GM21717 (cell line): ENCODE results near the gene DHH.

Source experiments
- ATAC-seq: cut with Tn5 transposase; IDR thresholded peaks from one replicate; pipeline ENCODE4 v1.9.1; 2021; ENCODE audit warnings: mild to moderate bottlenecking, moderate library complexity; ENCODE audit not compliant: unreplicated experiment

DHH gene

DNA sequence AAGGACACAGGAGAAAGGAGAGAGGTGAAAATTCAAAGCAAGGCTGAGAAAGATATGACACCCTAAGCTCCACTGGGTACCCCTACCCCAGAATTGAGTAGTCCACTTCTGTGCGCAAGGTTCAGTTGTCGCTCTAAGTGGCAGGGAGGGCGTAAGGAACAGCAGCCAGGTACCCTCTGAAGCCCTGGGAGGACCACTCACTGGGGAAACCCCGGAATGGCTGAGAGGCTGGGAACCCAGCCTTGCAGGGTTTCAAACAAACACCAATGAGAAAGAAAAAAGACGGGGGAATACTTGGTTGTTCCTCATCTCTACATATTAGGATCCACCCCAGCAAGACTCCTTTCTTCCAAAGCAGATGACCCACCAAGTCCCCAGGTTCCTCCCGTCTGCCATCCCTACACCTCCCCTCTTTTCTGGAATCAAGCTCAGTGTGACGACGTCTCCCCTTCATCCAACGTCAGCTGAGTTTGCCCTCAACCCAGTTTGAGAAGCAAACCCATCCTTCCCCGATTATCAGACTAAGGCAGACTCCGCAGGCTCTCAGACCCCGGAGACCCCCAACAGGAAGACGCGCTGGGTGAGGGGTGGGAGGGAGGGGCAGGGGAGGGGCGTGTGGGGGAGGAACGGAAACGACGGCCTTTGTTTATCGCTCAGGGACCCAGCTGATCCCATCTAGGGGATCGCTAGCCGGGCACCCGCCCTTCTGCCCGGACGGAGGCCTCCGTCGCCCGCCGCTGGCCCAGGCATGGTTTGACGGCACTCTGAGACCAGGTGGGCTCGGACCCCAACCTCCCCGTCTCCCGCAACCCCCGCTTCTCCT lies 15.3 kb upstream of the DHH start:
- ATAC-seq = no peak

DNA sequence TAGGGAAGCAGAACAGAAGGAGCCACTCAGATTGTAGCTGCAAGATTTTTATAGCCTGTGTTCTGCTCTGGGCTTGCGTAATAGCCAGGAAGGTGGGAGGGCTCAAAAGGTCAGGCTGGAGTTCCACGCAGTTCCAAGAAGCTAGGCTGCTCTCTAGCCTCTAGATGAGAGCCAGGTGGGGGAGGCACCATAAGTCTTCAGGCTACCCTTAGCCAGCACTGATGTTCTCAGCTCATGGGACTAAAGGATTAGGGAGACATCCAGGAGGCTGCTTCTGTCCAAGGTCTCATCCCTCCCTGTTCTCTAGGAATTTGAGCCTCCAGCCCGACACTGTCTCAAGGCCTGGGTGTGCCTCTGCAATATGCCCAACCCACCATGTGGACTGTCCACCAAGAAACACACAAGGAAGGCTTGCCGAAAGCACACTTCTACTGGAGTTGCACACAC lies 14.4 kb upstream of the DHH start:
- ATAC-seq = no peak

DNA sequence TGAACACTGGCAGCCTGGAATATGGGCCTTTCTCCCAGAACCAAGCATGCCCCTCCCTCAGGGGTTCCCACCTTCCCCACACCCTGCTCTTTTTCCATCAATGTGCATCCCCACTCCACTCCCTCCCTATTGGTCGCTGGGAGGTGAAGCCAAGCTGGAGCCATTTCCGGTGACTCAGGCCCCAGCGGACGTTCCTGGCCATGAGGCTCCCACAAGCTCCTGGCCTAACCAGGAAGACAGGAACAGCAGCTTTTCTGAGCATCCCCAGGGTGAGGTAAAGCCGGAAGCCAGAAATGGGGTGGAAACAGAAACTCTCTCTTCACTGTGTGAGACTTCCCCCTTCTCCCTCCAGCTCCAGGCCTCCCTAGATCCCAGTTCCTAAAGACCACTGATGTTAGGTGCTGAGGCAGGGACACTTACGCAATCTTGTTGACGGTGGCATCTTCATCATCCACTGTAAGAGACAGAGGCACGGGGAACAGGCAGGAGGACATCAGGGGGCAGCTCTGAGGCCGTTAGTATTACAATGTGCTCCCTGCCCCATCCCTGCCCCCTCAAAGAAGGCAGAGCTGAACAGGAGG lies 11.0 kb upstream of the DHH start:
- no peak for ATAC-seq

- no peak for ATAC-seq
Observed at GRCh38 chr12:49104822-49105221, 10.2 kb upstream of the DHH start.

GRCh38 chr12:49100380-49100779 lies 5.8 kb upstream of the DHH start:
- no peak for ATAC-seq

- ATAC-seq = no peak
Observed at GRCh38 chr12:49098703-49099102, 4.1 kb upstream of the DHH start.

GRCh38 chr12:49098035-49098451 lies 3.4 kb upstream of the DHH start:
- no peak for ATAC-seq

GRCh38 chr12:49097381-49097780 lies 2.8 kb upstream of the DHH start:
- no peak for ATAC-seq

DNA sequence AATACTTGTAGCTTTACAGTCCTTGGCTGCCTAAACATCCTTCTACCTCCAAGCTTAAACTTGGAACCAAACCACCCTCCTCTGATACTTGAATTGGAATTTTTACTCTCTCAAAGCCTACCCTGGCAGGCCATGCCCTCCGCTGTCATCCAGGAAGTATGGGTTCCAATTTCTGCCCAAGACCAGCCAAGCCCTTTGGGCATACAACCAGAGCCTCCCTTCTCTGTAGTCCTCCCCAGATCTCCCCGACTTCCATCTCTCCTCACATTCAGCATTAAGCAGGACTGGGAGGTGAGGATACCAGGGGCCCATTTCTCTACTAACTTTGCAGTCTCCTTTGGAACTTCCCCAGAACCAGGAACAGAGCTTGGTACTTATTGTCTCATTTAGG lies 369 bp upstream of the DHH start:
- no peak for ATAC-seq

DNA sequence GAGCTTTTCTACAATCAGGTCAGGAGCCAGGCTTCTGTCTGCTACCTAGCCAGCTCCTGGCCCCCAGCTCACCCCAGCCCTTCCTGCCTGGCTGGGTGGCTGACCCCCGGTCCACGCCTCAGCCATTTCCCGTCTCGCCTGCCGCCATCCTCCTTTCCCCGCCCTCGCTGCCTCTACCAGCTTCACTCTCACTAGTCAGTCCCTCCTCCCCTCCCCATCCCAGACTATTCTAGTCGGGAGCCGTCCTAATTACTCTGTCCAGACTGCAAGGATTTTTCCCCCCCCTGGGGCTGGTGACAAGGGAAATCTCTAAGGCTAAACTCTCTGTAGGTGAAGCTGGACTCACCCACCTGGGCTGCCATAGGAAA lies 825 bp downstream of the DHH start:
- no peak for ATAC-seq

- no peak for ATAC-seq
Observed at GRCh38 chr12:49092816-49093406, 1.7 kb downstream of the DHH start.

- no peak for ATAC-seq
Observed at GRCh38 chr12:49092086-49092815, 2.4 kb downstream of the DHH start.

DNA sequence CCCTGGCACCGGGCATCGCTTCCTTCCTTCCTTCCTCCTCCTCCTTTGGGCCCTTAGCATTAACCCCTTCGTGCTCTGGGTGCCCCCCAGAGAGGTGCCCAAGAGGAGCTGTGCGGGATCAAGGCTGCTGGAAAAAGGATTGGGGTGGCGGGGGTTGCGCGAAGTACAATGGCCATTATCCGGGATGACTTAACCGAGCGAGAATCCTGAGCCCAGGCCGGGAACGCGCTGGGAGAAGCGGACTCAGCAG lies 2.8 kb downstream of the DHH start:
- no peak for ATAC-seq

DNA sequence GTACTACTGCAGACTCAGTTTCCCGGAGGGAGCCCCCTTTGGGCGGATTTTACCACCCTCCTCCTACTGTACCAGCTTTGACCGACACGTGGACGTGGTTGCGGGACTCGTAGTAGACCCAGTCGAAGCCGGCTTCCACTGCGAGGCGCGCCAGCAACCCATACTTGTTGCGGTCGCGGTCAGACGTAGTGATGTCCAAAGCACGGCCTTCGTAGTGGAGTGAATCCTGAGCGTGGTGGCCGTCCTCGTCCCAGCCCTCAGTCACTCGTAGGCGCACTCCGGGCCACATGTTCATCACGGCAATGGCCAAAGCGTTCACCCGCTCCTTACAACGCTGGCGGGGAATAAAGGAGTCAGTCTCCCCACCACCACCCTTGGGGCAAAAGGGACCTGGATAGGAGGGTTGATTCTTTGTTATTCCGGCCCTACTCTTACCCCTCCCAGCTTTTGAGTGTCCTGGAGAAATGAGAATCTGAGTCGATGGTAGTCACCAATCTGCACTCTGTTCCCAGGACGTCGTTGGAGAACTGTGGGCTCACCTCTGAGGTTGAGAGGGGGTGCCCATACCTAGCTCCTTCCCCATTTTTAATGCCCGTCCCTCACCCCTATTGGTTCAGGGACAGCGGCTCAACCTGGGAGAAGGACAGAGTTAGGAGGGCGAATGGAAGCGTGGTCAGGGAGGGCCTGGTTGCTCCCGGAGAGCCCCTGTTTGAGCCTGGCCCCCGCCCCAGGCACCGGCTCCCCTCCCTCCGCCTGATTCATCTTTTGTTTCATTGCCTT lies 3.4 kb downstream of the DHH start:
- no peak for ATAC-seq

DNA sequence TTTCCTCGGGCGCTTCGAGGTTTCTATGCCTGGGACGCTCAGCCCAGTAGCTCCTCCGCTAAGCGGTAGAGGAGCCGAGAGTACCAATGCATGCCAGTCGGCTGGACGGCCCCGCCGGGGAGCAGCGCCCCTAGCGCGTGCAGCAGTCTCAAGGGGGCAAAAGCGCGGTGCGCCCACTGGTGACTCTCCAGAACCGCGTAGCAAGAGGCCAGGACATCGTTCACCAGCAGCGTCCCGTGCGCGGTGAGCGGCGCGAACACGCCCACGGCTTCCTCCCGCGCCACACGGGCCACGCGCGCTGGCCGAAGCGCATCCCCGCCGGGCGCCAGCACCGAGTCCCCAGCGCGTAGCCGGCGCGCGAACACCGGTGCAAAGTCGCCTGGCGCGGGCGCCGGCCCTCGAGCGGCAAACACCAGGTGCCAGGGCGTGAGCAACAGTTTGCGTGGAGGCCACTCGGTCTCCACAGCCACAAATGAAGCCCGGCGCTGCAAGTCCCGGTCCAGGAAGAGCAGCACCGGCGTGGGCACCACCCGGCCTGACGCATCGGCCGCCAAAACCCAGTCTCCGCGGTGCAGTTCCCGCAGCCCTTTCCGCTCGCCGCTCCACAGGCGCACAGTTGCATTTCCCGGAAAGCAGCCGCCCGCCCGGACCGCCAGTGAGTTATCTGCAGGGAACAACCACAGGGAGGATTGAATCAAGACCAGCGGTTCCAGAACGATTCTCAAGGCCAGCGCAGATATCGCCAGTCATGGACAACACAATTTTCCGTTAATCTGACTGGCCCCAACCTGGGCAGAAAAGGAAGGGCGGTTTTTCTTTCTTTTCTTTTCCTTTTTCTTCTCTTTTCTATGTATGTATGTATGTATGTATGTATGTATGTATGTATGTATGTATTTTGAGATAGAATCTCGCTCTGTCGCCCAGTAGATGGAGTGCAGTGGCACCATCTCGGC lies 4.5 kb downstream of the DHH start:
- ATAC-seq = no peak

DNA sequence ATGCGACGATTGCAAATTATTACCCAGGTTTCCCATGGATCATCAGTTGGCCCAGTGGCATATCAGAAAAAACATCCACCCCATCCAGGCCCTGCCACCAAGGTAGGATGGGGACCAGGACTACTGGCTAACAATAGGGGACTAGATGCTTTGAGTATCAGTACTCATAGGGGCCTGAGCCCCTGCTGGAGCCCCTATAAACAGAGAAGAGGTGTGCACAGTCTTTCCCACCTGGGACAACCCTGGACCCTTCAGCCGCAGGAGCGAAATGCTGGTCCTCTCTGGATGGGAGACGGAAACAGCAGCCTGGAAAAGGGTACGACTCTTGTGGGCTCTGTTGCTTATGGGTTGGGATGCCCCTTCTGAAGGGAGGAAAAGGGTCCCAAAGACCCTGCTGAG lies 5.7 kb downstream of the DHH start:
- ATAC-seq = no peak

DNA sequence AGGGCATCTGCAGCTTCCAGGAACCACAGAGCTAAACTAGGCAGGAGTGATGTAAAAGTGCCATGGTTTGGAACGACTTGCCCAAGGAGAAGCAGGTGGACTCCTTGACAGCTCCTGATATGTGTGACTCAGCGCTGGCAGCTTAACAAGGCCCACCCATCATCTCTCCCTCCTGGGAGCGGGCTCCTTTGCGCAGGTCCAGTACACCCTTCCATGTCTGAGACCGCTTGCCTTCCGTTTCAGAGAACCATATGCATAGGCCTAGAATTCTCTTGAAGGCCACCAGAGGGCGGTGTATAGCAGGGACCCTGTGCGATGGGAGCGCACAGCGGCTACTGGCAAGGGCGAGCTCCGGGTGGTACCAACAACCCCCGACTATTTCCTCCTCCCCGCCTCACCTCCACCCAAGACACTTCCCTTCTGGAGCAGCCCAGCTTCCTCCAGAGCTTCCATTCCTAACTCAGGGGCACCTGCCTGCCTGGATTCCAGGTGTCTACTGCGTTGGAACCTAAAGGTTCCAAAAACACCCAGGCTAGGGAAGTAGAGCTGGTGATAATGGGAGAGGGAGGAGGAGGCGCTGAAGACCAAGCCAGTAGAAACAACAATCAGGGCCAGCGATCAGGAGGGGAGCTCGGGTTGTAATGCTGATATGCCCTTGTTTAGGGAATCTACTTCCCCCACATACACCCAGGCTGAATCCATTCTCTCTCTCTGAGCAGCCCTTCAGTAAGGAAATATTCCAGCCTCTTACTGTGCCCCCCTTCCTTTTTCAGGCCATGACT lies 6.3 kb downstream of the DHH start:
- peak; percentile 74 for ATAC-seq

- no peak for ATAC-seq
Observed at GRCh38 chr12:49086116-49086515, 8.5 kb downstream of the DHH start.

GRCh38 chr12:49084438-49084837 lies 10.2 kb downstream of the DHH start:
- no peak for ATAC-seq
